ENCODE measurements around the gene FEZF1.

- TF ChIP-seq POLR2AphosphoS5 (IDR thresholded peaks at IDR 0.05; ENCODE audit: low read depth, low read length) (no peak), SPI1 (IDR thresholded peaks at IDR 0.05; ENCODE audit: low read depth, low read length) (no peak)
Observed at GRCh38 chr7:122269241-122269640, 35.3 kb downstream of the FEZF1 start.
